GM12874 (cell line): Measurements from ENCODE around the gene UVSSA.

ENCODE experiments used
- TF ChIP-seq, protein P1 (sequence below): IDR thresholded peaks from 2 replicates; pipeline ENCODE4 v1.5.1; 2011; ENCODE audit warnings: low read depth, mild to moderate bottlenecking, control low read depth, low read length, moderate library complexity; ENCODE audit not compliant: insufficient read depth

Gene UVSSA

DNA sequence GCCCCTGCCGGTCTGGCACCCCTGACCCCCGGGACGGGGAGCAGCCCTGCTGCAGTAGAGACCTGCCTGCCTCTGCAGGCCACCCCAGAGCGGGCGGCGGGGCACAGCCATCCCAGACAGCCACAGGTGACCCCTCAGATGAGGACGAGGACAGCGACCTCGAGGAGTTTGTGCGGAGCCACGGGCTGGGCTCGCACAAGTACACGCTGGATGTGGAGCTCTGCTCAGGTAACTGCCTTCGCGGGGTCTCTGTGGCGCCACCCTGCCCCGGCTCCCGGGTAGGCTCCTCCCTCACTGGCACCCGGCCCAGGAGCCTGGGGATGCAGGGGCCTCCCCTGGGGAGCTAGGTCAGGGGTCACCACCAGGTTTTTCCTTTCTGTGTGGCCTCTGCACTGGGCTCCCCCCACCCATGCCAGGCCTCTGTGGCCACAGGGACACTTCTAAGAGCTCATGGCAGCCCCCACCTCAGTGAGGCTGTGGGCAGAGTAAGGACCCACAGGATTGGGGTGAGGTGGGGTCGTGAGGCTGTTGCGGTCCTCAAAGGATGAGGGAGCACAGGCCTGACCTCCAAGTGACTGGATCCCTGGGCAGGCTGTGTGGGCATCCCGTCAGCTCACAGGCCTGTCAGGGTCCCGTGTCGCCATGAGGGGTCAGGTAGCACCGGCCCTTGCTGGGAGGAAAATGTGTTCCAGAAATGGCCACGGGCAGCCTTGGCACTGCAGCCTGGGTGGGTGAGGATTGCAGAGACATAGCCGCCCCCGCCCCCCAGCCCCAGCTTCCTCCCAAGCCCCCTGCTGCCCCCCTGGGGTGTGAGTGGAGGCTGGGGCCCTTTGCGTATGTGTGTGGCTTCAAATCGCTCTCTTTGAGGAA, 6.4 kb downstream of the UVSSA start:
- TF ChIP-seq, protein P1, sequence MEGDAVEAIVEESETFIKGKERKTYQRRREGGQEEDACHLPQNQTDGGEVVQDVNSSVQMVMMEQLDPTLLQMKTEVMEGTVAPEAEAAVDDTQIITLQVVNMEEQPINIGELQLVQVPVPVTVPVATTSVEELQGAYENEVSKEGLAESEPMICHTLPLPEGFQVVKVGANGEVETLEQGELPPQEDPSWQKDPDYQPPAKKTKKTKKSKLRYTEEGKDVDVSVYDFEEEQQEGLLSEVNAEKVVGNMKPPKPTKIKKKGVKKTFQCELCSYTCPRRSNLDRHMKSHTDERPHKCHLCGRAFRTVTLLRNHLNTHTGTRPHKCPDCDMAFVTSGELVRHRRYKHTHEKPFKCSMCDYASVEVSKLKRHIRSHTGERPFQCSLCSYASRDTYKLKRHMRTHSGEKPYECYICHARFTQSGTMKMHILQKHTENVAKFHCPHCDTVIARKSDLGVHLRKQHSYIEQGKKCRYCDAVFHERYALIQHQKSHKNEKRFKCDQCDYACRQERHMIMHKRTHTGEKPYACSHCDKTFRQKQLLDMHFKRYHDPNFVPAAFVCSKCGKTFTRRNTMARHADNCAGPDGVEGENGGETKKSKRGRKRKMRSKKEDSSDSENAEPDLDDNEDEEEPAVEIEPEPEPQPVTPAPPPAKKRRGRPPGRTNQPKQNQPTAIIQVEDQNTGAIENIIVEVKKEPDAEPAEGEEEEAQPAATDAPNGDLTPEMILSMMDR = no peak

DNA sequence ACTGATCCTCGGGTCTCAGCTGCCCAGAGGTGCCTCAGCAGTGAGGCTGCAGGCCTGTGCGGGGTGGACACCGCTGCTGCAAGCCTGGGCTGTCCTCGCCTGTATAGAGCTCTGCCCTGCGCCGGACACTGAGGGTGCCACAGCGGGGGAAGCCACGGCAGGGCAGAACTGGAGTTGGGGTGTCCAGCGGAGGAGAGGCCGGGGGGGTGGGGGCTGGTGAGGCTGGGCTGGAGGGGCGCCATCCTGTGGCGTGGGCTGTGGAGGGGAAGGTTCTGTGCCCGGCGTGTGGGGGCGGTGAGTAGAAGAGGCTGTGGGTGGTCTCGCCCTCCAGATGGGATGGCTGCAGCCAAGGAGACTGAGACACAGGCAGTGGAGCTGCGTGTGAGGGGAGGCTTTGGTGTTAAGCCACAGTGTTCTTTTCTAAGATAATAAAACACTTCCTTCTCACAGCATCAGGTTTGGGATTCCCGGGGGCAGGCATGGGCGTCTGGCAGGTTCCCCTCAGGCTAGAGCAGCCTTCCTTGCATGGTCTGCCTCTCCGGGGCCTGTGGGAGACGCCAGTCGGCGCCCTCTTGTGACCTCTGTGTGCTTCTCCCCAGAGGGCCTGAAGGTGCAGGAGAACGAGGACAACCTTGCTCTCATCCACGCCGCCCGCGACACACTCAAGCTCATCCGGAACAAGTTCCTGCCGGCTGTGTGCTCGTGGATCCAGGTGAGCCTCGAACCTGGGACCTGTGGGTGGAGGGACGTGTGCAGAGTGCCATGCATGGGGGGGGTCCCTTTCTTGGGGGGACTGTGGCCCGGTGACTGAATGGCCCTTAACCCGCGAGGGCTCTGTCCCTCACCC, 7.4 kb downstream of the UVSSA start:
- TF ChIP-seq, protein P1 = no peak

DNA sequence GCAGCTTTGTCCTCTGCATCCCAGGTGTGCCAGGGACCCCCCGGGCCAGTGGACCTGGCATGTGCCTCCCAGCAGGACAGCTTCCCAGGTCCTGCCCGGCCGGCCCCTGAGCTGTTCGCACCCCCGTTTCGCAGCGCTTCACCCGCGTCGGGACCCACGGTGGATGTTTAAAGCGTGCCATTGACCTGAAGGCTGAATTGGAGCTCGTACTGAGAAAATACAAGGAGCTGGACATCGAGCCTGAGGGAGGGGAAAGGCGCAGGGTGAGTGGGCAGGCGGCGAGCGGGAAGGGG, 7.9 kb downstream of the UVSSA start:
- TF ChIP-seq, protein P1 = no peak

DNA sequence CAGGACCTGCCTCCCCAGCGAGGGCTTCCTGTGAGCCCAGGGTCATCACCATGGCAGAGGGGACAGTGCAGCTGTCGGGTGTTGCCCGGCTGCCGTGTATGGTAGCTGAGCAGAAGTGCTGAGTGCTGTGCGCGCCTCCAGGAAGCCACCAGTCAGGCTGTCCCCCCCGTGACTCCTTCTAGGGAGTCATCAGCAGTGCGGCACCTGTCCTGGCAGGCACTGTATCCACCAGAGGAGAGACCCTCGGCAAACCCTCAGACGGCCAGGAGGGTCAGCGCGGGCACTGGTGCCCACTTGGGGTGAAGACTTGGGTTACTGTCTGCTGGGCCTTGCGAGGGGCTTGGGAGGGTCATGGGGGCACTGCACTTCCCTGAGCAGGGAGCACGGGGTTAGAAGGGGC, 8.4 kb downstream of the UVSSA start:
- TF ChIP-seq, protein P1 = no peak

DNA sequence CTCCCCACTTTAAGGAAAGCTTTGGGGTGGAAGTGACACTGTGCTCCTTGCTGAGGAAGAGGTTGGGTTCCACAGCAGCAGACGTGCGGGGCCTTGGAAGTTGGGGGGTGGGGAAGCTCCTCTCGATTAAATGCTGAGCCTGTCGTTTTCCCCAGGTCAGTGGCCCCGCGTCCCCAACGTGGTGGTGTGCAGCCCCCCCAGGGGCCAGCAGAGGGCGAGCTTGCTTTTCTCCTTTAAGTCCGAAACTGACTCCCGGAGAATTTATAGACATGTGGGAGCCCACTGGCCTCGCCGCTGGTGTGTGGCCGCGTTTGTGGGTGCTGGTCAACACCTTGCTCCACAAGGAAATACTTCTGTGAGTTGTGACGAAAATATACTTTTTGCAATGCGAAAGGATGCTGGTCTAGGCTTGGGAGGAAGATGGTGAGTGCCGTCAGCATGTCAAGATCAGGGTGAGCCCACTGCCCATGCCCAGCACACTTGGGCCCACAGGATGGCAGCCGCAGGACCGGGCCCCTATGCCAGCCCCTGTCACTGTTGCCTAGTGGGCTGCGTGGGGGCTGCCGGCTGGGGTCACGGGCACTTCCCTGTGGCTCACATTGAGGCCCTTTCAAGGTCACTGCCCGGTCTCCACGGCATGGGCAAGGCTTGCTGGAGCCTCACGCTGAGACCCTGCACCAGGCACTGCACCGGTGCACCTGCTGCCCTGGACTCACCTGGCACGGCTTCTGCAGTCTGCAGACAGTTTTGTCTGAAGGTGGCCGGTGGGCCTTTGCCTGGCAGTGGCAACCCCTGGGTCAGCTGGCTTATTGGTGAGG, 9.4 kb downstream of the UVSSA start:
- TF ChIP-seq, protein P1 = peak; percentile 75

DNA sequence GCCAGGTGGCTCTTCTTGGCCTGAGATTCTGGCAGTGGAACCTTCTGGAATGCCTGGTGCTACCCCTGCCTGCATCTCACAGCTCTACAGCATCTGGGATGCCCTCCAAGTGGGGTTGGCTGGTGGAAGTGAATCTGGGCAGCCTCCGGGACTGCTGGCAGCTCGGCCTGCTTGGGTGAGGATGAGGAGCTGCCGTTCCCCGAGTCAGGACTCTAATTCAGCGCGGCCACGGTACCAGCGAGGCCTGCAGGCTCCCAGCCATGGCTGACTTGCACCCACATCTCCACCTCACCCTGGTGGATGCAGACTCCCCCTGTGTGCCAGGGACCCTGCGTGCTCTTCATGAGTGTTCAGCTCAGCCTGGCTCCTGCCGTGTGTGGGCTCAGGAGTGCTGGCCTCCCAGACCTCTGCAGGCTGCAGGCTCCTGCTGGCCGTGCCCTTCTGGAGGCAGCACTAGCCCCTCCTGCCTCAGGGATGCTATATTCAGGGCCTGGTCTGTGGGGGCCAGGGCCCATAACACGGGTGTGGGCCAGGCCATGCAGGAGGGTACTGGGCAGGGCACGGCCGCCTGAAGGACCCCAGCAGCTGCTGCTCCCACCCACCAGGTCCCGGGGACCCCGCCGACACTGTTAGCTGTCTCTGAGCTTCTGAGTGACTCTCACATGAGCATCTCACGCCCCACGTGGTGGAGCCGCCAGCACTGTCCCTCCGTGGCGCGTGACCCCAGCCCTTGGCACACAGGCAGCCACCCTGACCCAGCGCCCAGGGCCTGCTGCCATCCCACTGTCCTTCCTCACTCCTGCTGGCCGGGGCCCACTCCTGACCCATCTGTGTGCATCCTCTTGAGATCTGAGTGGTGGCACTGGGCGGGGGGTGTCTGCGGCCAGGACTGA, 10.6 kb downstream of the UVSSA start:
- TF ChIP-seq, protein P1 = no peak
